Effector memory CD8-positive, alpha-beta T cell (primary cell): Measurements from ENCODE around the gene APBA2.

Experiments used
- ATAC-seq: fragments of 150-1000 bp; cut with Tn5 transposase; replicated peaks from 2 replicates; pipeline ENCODE4 v1.10.0; 2021; ENCODE audit warnings: mild to moderate bottlenecking, moderate library complexity
- DNase-seq, 3 experiments: peaks; one replicate each; pipeline ENCODE4 v3.0.0; 2021
- H3K27ac Mint-ChIP-seq, 2 donors: one replicate each; pipeline ENCODE4 v1.8.0; 2022; ENCODE audit warnings: mild to moderate bottlenecking in 2 of 2, mixed read lengths in 2 of 2, moderate library complexity in 2 of 2
- H3K27me3 Mint-ChIP-seq, 2 donors: one replicate each; pipeline ENCODE4 v1.8.0; 2022; ENCODE audit warnings: mixed read lengths in 2 of 2
- H3K36me3 Mint-ChIP-seq: one replicate; pipeline ENCODE4 v1.8.0; 2022; ENCODE audit warnings: mild to moderate bottlenecking, moderate library complexity, mixed read lengths; ENCODE audit not compliant: insufficient read depth
- H3K4me1 Mint-ChIP-seq, 2 donors: one replicate each; pipeline ENCODE4 v1.8.0; 2022; ENCODE audit warnings: low read depth in 2 of 2, mixed read lengths in 2 of 2
- H3K4me3 Mint-ChIP-seq, 2 donors: one replicate each; pipeline ENCODE4 v1.8.0; 2022; ENCODE audit warnings: mild to moderate bottlenecking in 2 of 2, mixed read lengths in 2 of 2, moderate library complexity in 2 of 2
- H3K9me3 Mint-ChIP-seq, 2 donors: one replicate each; pipeline ENCODE4 v1.8.0; 2022; ENCODE audit warnings: mixed read lengths in 2 of 2

APBA2 gene

DNA sequence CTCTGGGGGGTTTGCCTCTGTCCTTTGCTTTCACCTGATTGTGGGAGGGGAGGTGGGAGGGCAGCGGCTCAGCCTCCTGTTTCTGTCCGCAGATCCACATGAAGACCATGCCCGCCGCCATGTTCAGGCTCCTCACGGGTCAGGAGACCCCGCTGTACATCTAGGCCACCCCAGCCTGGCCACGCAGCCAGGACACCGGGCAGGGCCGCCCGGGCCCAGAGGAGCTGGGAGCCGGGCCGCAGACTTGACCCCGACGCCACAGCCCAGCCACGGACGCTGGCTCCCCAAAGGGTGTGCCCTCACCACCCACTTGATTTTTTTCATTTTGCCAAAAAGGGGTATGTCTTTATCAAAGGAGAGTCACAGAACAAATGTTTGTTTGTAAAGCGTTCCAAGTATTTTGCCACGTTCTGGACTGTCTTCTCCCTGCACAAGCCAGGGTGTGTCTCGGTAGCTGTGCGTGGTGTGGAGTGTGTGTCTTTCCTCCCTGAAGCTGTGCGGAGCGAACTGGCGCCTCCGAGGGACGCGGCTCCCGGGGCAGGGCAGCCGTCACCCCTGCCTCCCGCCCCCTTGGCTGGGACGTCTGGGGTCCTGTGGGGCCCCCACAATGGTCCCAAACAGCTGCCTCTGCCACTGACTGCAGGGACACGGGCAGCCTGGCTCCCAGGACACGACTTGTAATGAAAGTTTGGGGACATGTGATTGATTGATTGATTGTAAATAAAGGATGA, 231.4 kb downstream of the APBA2 start:
- H3K27ac Mint-ChIP-seq: no peak overlapping the region

DNA sequence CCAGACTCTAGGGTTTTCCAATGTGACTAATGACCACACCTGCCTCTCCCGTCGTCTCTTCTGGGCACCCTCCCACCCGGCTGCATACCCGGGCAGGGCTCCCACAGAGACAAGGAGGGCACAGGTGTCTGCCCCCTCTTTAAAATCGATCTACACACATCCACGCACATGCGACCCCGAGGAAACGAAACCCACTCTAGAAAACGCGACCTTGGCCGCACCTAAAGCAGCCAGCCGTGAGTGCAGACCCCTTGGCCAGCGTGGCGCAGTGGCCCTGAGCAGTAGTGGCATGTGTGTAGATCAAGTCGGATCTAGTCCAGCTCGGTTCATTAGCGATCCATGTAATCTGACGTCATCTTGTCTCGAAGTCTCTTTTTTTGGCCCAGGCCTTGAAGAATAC, 232.0 kb downstream of the APBA2 start:
- DNase-seq (no peak), ATAC-seq (no peak)
- Mint-ChIP-seq H3K36me3 (peaks cover 7% of the 10 kb centered on the region), H3K27ac (no peak overlapping the region), H3K9me3 (no peaks in the 10 kb centered on the region), H3K4me3 (no peak overlapping the region), H3K27me3 (peaks cover 9 to 25% of the 10 kb centered on the region in 2 donors), H3K4me1 (peaks cover 7 to 10% of the 10 kb centered on the region in 2 donors)

More for the DNA sequence above, 231.4 kb downstream of the APBA2 start:
- Mint-ChIP-seq H3K4me3 (no peak overlapping the region), H3K36me3 (peaks cover 7% of the 10 kb centered on the region), H3K4me1 (peaks cover 7 to 14% of the 10 kb centered on the region in 2 donors), H3K9me3 (no peaks in the 10 kb centered on the region), H3K27me3 (peaks cover 9 to 31% of the 10 kb centered on the region in 2 donors)
- ATAC-seq (no peak), DNase-seq (no peak)

DNA sequence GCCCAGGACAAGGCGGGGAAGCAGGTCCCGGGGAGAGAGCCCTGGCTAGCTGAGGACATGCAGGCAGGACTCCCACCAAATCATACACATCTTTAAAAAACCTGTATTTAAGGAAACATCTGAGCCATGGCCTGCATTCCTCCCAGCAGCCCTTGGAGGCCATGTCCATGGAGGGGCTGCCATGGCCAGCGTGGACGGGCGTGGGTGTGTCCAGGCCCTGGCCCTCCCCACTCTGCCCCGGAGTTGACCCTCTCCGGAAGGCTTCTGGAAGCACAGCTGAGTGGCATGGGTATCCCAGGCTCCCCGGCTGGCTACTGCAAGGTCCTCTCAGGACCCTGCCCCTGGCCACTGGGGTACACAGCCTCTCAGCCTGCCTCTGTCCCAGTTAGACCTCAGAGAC, 234.1 kb downstream of the APBA2 start:
- H3K4me3 Mint-ChIP-seq: no peak overlapping the region
- DNase-seq (no peak), ATAC-seq (no peak)
- no peak overlapping the region for H3K27ac Mint-ChIP-seq
- peaks cover 7% of the 10 kb centered on the region for H3K36me3 Mint-ChIP-seq
- H3K4me1 Mint-ChIP-seq: peaks cover 2 to 3% of the 10 kb centered on the region in 2 donors
- no peaks in the 10 kb centered on the region for H3K9me3 Mint-ChIP-seq
- peaks cover 2 to 4% of the 10 kb centered on the region in 2 donors for H3K27me3 Mint-ChIP-seq

DNA sequence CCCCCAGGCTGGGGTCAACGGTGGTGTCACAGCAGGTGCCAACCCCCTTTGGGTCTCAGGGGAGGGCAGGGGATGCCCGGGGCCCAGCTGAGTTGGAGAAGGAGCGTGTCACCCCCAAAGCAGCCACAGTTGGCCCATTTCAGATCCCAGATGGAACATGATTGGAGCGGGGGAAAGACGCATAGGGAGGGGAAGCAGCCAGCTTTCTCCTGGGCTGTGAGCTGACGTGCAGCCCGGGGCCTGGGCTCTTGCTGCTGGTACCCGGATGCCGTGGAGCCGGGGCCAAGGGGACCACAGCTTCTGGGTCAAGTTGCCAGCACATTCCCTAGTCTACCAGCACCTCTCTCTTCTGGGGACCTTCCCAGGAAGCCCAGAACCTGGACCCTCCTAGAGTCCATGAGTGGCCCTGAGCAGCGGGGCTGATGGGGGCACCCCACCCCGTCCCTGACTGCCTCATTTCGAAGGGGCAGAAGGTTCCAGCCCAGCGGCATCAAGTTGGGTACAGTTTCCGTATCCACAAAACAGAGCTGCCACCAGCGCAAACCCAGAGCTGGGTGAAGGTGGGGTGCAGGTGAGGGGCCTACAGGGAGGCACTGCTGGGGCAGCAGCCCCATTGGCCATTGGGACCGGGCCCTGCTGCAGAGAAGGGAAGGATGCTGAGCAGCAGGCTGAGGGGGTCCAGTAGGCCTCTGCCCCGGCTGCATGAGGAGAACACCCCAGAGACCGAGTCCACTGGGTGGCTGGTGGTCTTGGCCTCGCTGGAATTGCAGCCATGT, 235.0 kb downstream of the APBA2 start:
- ATAC-seq: no peak

DNA sequence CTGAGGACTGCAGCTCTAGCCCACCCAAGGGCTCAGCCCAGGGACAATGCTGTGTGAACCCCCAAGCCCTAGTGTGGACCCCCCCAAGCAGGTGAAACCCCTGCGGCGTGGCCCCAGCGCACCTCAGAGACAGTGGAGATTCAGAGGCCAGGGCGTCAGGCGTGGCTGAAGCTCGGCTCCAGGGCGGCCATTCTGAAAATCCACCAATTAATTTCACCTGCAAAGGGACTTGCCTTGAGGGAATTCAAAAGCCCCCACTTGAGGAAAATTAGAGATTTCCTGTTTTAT, 235.5 kb downstream of the APBA2 start:
- no peak for DNase-seq
- H3K9me3 Mint-ChIP-seq: no peaks in the 10 kb centered on the region
- no peaks in the 10 kb centered on the region for H3K4me1 Mint-ChIP-seq
- no peak for ATAC-seq
- peaks cover 4% of the 10 kb centered on the region for H3K36me3 Mint-ChIP-seq
- H3K27ac Mint-ChIP-seq: no peak overlapping the region
- no peaks in the 10 kb centered on the region for H3K27me3 Mint-ChIP-seq
- H3K4me3 Mint-ChIP-seq: no peak overlapping the region

More for the DNA sequence above, 235.0 kb downstream of the APBA2 start:
- Mint-ChIP-seq H3K4me1 (no peaks in the 10 kb centered on the region), H3K36me3 (peaks cover 4% of the 10 kb centered on the region), H3K27me3 (no peaks in the 10 kb centered on the region), H3K27ac (no peak overlapping the region), H3K4me3 (no peak overlapping the region), H3K9me3 (no peaks in the 10 kb centered on the region)
- DNase-seq: no peak

DNA sequence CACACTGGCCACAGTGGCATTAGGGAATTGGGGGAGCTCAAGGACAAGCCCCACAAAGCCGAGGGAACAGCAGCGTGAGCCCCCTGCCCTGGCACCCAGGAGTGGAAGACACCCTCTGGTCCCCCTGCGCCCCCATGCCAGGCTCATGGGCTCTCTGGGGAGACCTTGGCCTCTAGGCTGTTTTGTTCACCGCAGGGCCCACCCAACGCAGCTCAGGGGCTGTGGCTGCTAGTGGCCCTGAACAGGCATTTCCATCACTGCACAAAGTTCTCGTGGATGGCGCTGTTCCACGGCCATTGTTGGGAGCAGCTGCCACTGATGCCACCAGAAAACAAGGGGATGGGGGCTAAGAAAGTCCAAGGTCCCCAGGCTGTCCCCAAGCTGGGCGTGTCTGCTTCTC, 236.1 kb downstream of the APBA2 start:
- DNase-seq: no peak
- no peaks in the 10 kb centered on the region for H3K4me1 Mint-ChIP-seq
- no peaks in the 10 kb centered on the region for H3K9me3 Mint-ChIP-seq
- ATAC-seq: no peak
- peaks cover 4% of the 10 kb centered on the region for H3K36me3 Mint-ChIP-seq
- no peaks in the 10 kb centered on the region for H3K27me3 Mint-ChIP-seq
- no peak overlapping the region for H3K4me3 Mint-ChIP-seq
- H3K27ac Mint-ChIP-seq: no peak overlapping the region

DNA sequence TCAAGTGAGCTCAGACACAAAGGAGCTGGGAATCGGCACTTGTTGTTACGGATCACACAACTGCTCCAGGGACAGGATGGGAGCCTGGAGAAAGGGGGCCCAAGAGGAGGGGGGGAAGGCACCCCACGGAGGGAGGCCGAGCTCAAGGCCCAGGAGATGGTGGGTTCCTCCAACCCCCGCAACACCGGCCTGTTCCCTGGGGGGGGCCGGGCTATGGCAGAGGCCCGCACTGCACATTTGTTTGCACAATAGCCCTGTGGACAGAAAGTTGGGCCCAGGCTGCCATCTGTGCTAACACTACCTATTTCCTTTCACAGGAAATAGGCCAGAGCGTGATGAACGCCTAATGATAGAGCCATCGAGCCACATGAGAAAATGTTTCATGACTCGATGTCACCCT, 236.7 kb downstream of the APBA2 start:
- no peaks in the 10 kb centered on the region for H3K4me1 Mint-ChIP-seq
- H3K27me3 Mint-ChIP-seq: no peaks in the 10 kb centered on the region
- no peak for DNase-seq
- H3K9me3 Mint-ChIP-seq: no peaks in the 10 kb centered on the region
- H3K4me3 Mint-ChIP-seq: no peak overlapping the region
- peaks cover 4% of the 10 kb centered on the region for H3K36me3 Mint-ChIP-seq
- no peak overlapping the region for H3K27ac Mint-ChIP-seq
- no peak for ATAC-seq

DNA sequence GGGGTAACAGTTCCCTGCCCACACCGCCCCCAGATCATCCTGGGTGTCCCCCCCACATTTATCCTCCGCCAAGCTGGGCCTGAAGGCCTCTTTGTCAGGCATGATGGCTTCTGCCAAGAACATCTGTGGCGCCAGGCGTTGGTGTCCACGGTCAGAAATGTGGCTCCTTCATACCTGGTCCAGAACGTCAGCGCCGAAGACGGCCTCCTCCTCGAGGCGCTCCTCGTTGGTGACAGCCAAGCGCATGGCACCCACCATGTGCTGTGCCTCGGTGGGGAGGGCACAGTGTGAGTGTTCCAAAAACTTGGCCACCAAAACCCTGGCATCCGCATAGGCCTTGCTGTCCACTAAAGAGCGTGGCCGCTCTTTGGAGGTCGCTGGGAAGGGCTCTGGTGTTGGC, 237.4 kb downstream of the APBA2 start:
- H3K36me3 Mint-ChIP-seq: peaks cover 4% of the 10 kb centered on the region

DNA sequence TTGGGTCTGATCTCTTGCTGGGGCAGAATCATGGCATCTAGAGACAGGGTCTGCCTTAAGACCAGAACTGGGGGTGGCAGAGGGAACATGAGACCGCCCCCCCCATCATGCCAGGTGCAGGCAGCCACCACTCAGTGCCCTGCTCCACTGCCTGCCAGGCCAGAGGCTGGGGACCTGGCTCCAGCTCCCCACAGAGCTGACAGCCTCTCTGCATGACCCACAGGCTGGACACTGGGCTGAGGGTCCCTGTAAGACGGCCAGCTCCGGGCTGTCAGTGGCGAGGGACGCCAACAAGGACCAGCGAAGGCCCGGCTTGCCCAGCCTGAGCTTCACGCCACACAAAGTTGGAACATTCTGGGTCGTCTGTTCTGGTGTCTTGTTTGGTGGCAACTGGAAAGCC, 238.2 kb downstream of the APBA2 start:
- Mint-ChIP-seq H3K4me1 (no peaks in the 10 kb centered on the region), H3K4me3 (no peak overlapping the region), H3K9me3 (no peaks in the 10 kb centered on the region), H3K27ac (no peak overlapping the region), H3K36me3 (peaks cover 4% of the 10 kb centered on the region), H3K27me3 (no peaks in the 10 kb centered on the region)
- ATAC-seq (no peak), DNase-seq (no peak)

More for the DNA sequence above, 237.4 kb downstream of the APBA2 start:
- Mint-ChIP-seq H3K27me3 (no peaks in the 10 kb centered on the region), H3K4me3 (no peak overlapping the region), H3K27ac (no peak overlapping the region), H3K4me1 (no peaks in the 10 kb centered on the region), H3K9me3 (no peaks in the 10 kb centered on the region)
- ATAC-seq (no peak), DNase-seq (no peak)

DNA sequence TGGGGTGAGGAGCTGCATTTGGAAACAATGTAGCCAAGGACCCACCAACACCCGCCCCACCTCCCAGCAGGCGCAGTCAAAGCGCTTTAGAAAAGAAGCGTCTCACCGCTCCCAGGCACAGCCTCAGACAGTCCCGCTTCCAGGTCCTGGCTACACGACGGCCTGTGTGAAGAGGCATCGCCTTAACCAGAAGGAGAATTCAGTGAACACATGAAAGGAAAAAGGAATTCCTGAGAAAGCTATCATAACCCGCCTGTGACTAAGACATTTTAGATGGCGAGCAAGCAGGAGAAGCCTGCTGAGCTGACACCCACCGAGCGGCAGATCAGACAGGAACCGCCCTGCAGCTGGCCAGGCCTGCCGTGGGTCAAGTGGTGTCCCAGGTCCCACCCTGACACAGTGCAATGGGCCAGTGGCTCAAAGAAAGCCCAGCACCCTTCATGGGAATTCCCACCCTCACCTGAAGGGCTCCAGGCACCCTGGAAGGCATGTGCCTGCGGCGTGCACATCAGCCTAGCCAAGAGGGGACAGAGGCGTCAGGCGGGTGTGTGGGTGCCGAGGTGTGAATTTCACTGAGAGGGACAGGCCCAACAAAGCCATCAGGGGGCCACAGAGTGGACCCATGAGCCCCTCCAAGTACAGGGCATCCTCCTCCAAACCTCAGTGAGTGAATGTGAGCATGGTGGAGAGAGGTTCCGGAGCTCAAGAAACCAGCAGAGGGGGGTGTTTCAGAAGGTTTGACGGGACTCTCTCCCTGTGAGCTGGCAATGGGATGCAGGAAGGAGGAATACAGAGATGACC, 239.0 kb downstream of the APBA2 start:
- Mint-ChIP-seq H3K9me3 (no peaks in the 10 kb centered on the region), H3K27ac (no peak overlapping the region), H3K4me3 (no peak overlapping the region), H3K4me1 (no peaks in the 10 kb centered on the region), H3K36me3 (peaks cover 4% of the 10 kb centered on the region), H3K27me3 (no peaks in the 10 kb centered on the region)
- DNase-seq (no peak), ATAC-seq (no peak)

DNA sequence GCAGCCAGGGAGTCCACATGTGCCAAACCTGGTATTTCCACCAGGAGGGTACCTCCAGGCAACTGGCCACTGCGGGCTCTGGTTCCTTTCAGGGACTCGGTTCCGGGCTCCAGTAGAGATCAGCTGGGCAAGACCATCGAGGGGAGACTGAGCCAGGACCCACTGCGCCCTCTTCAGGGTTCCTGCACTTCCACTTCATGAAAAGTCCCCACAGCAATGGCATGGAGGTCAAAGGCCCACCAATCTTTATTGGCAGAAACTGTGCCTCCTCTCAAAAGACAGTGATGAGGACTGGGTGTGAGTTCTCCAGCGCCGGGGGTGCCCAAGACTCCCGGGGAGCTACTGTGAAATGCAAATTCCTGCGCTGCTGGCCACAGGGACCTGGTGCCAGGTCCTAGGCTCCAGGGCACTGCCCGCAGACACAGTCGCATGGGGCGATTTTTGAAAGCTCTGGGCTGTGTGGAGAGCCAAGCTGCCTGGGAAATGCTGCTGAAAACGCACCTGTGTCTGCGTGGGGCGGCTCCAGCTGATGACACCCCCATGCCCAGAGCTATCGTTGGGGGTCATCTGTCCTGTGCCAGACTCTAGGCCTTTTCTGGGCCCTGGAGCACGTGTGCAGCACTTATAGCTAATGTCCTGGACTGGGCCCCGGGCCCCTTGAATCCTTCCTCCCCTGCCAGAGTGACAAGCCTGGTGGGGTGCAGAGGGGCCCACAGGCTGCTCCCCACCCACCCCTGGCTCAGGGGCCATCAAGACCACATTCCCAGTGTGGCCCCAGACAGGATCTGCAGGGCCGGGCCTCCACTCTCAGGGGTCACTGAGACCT, 239.8 kb downstream of the APBA2 start:
- no peaks in the 10 kb centered on the region for H3K9me3 Mint-ChIP-seq
- H3K27me3 Mint-ChIP-seq: no peaks in the 10 kb centered on the region
- no peak overlapping the region for H3K27ac Mint-ChIP-seq
- ATAC-seq (no peak), DNase-seq (no peak)
- no peak overlapping the region for H3K4me3 Mint-ChIP-seq
- H3K4me1 Mint-ChIP-seq: no peaks in the 10 kb centered on the region
- H3K36me3 Mint-ChIP-seq: no peaks in the 10 kb centered on the region

DNA sequence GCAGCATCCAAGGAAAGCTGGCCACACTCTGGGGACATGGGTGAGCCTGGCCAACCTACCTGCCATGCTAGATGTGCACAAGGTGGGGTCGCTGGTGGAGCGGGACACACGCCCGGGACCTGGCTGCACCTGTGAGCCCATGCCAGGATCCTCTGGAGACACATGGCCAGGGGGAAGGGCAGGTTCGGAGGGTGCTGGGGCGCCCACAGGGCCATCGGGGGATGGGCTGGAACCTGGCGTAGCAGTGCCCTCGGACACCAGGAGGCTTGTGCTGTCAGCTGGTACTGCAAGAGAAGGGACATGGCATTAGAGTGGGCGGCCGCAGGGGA, 240.4 kb downstream of the APBA2 start:
- H3K27me3 Mint-ChIP-seq: peaks cover 0 to under 1% of the 10 kb centered on the region in 2 donors
- no peak overlapping the region for H3K27ac Mint-ChIP-seq
- H3K4me3 Mint-ChIP-seq: no peak overlapping the region
- H3K36me3 Mint-ChIP-seq: no peaks in the 10 kb centered on the region
- no peaks in the 10 kb centered on the region for H3K9me3 Mint-ChIP-seq
- ATAC-seq (no peak), DNase-seq (no peak)
- no peaks in the 10 kb centered on the region for H3K4me1 Mint-ChIP-seq

DNA sequence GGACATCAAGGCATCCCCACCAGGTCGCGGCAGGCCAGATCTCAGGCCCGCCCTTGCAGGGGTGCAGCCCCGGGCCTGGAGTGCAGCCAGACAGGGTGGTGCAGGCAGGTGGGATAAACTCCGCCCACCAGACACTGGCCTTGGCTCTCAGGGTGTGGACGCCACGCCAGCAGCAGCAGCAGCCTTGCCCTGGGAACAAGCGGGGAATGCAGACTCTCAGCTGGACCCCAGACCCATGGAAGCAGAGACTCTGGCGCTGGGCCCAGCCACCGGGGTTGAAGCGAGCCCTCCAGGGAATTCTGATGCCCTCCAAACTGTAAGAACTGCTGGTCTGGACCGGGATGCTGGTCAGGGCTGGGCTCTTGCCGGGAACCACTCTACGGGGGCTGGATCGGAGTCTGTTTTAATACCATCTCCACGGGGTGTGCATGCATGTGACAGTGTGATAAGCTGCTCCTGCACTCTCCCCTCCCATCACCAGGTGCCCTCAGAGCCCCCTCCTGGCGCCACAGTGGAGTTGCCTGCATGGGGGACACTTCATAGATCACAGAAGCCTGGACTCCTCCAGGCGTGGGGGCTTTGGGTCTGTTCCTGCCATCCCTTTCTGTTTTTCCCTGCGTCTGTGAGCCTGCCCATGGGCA, 241.2 kb downstream of the APBA2 start:
- DNase-seq (no peak), ATAC-seq (no peak)
- H3K4me1 Mint-ChIP-seq: no peaks in the 10 kb centered on the region
- H3K9me3 Mint-ChIP-seq: no peaks in the 10 kb centered on the region
- H3K36me3 Mint-ChIP-seq: peaks cover 1% of the 10 kb centered on the region
- no peak overlapping the region for H3K27ac Mint-ChIP-seq
- peaks cover 0 to 8% of the 10 kb centered on the region in 2 donors for H3K27me3 Mint-ChIP-seq
- no peak overlapping the region for H3K4me3 Mint-ChIP-seq
